Astrocyte of the spinal cord (primary cell): Measurements from ENCODE around the gene THSD7B.
"Not testable (repeated sequence)": the region's sequence is repeated elsewhere in the genome, so short reads cannot be mapped to it uniquely, and the experiment has no call there.

Source experiments
- DNase-seq: peaks from one replicate; pipeline ENCODE4 v3.0.0; 2011; ENCODE audit warnings: low read depth, low spot score
- H3K4me3 ChIP-seq: 2 replicates; pipeline ENCODE4 v1.5.1; 2011; ENCODE audit warnings: low read depth, mild to moderate bottlenecking, low read length, moderate library complexity
- CTCF ChIP-seq: IDR thresholded peaks from 2 replicates; pipeline ENCODE4 v1.5.1; 2012; ENCODE audit warnings: low read depth, mild to moderate bottlenecking, low read length, inconsistent platforms
- in situ Hi-C: cut with HindIII; loops from 2 replicates; pipeline ENCODE4 v1.10.0; 2017; ENCODE audit warnings: low sequenced_read_pairs

Gene THSD7B

DNA sequence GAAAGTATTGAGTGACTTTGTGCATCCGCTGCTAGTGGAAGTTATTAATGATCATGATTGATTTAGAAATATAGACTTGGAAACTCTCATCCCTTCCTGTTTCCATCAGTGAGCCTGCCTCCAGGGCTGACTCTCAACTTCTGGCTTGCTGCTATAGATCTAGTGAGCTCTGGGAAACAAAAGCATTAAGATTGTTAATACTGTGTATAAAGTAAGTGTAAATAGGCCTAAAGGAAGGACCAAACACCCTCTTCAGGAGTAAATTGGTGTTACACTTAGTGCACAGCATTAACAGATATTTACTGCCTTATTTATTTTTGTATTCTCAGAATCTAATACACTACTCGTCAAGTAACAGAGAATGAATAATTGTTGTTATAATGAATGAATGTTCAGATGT, 285.6 kb downstream of the THSD7B start:
- no peak overlapping the region for H3K4me3 ChIP-seq
- TF ChIP-seq CTCF: no peak
- in situ Hi-C loops: no loop called here
- no peak for DNase-seq

DNA sequence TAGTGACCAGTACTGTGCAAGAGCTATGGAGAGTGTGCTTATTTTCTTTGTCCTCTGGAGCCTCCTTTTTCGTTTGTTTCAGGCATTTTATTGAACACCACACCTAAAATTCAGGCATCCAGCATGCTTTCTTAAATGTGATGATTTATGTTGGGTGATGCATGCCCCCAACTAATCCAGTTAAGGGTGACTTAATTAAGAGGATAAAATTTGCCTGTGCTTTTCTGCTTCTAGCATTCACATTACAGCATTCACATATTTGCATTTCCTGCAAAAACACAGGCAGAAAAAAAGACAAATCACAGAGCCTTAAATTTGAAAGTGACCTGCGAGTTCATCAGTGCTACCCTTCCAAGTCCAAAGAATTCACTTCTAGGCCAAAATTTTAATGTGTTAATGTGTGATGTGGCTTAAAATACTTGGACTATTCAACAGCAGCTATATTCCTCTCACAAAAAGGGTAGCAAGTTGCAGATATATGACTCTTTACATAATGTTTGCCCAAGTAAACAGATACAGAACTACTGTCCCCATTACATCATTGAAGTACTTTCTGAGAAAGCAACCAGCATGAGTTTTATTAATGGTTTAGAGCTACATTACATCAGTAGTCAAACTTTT, 286.5 kb downstream of the THSD7B start:
- no peak overlapping the region for H3K4me3 ChIP-seq
- TF ChIP-seq CTCF: no peak
- DNase-seq: no peak
- in situ Hi-C loops: no loop called here

DNA sequence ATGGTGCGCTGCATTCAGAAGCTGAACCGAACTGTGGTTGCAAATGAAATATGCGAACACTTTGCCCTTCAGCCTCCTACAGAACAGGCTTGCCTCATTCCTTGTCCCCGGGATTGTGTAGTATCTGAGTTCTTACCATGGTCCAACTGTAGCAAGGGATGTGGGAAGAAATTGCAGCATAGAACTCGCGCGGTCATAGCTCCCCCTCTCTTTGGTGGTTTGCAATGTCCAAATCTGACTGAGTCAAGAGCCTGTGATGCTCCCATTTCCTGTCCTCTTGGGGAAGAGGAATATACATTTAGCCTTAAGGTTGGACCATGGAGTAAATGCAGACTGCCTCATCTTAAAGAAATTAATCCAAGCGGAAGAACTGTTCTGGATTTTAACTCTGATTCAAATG, 291.4 kb downstream of the THSD7B start:
- DNase-seq: no peak
- H3K4me3 ChIP-seq: no peak overlapping the region
- no peak for TF ChIP-seq CTCF
- in situ Hi-C loops: no loop called here

GRCh38 chr2:137076111-137076765, 310.9 kb downstream of the THSD7B start:
- in situ Hi-C loops, DNase-seq: not testable (repeated sequence)

GRCh38 chr2:137091704-137092103, 326.4 kb downstream of the THSD7B start:
- in situ Hi-C loops: no loop called here
- no peak for DNase-seq
- TF ChIP-seq CTCF: no peak
- no peak overlapping the region for H3K4me3 ChIP-seq

More at GRCh38 chr2:137076111-137076765, 310.9 kb downstream of the THSD7B start:
- H3K4me3 ChIP-seq: not testable (repeated sequence)

- no peak for DNase-seq
- no peak overlapping the region for H3K4me3 ChIP-seq
- no peak for TF ChIP-seq CTCF
- in situ Hi-C loops: no loop called here
Measured at GRCh38 chr2:137093116-137093515, 327.8 kb downstream of the THSD7B start.

- DNase-seq: no peak
- in situ Hi-C loops: no loop called here
- TF ChIP-seq CTCF: no peak
- no peak overlapping the region for H3K4me3 ChIP-seq
Measured at GRCh38 chr2:137096187-137096586, 330.8 kb downstream of the THSD7B start.
